ENCODE measurements around the gene SEC31A.
"Not testable (repeated sequence)": the region's sequence is repeated elsewhere in the genome, so short reads cannot be mapped to it uniquely, and the experiment has no call there.

The SEC31A gene, protein sequence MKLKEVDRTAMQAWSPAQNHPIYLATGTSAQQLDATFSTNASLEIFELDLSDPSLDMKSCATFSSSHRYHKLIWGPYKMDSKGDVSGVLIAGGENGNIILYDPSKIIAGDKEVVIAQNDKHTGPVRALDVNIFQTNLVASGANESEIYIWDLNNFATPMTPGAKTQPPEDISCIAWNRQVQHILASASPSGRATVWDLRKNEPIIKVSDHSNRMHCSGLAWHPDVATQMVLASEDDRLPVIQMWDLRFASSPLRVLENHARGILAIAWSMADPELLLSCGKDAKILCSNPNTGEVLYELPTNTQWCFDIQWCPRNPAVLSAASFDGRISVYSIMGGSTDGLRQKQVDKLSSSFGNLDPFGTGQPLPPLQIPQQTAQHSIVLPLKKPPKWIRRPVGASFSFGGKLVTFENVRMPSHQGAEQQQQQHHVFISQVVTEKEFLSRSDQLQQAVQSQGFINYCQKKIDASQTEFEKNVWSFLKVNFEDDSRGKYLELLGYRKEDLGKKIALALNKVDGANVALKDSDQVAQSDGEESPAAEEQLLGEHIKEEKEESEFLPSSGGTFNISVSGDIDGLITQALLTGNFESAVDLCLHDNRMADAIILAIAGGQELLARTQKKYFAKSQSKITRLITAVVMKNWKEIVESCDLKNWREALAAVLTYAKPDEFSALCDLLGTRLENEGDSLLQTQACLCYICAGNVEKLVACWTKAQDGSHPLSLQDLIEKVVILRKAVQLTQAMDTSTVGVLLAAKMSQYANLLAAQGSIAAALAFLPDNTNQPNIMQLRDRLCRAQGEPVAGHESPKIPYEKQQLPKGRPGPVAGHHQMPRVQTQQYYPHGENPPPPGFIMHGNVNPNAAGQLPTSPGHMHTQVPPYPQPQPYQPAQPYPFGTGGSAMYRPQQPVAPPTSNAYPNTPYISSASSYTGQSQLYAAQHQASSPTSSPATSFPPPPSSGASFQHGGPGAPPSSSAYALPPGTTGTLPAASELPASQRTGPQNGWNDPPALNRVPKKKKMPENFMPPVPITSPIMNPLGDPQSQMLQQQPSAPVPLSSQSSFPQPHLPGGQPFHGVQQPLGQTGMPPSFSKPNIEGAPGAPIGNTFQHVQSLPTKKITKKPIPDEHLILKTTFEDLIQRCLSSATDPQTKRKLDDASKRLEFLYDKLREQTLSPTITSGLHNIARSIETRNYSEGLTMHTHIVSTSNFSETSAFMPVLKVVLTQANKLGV
- 144 to 152 reads per million in 2 donors for total RNA-seq

DNA sequence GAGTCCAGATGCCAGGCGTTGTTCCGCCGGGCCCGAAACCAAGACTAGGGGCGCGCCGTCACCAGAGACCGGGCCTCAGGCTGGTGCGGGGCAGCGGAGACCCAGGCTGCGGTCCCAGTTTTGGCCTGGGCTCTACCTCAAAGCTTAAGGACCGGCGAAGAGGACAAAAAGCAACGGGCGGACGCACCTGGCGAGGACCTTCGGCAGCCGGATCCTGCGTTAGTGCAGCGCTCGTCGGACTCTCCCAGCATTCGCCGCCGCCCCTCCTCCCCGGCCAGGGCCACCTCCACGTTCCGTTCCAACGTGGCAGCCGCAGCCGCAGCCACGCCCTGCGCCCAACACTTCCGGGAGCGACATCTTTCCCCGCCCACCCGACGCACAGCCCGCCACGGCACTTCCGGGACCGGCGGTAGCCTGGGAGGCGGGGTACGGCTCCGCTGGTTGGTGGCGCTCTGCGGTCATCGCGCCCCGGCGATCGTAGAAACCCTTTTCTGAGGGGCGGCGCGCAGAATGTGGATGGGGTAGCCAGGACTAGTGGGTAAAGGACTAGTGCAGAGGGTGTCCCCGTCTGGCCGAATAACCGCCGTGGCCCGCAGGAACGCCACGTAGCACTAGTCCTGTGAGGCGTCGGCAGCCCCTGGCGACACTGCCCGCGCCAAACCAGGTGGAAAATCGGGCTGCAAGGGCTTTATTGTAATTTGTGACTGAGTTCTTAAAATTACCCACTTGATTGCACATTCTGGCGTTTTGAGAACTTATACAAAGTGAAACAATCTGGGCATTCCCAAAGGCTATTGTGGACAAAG is at the start of gene SEC31A:
TSS of gene SEC31A (minus strand) at position 253 of the 806 bp plus-strand sequence. CDS start 9,217 bp downstream, outside the sequence.
- peak; percentile 97 for DNase-seq

DNA sequence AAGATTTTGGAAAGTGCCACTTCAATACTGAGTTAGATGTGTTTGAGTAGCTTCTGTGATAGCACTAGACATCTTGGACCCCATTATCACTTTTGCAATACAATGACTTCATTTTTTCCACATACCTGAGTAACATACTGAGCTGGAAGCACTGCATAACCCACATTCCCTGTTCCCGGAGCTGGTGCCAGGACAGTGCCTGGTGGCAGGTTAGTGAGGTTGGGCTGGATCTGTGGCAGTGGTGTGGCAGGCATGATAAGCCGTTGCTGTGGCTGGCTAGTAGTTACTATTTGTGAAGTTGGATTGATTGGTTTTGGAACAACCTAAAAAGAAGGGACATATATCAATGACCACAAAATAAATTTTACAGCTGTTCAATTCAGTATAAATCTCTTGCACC is 48.5 kb upstream of the SEC31A start:
- DNase-seq = no peak

DNA sequence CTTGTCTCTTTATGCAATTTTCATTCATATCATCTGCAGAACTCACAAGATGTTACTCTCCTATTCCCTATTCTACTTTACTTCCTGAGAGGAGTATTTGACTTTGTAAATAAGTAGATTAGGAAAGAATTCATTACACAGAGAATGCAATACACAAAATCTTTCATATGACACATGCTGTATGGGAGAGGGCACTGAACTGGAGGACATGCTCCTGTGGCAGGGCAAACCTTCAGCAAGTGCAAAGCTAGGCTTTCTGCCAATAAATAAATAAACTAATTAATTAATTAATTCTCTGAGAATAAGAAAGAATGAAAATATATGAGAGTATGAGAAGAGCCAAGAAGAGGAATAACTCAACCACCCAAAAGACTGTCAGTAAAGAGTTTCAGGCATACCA is 43.5 kb upstream of the SEC31A start:
- DNase-seq = no peak

DNA sequence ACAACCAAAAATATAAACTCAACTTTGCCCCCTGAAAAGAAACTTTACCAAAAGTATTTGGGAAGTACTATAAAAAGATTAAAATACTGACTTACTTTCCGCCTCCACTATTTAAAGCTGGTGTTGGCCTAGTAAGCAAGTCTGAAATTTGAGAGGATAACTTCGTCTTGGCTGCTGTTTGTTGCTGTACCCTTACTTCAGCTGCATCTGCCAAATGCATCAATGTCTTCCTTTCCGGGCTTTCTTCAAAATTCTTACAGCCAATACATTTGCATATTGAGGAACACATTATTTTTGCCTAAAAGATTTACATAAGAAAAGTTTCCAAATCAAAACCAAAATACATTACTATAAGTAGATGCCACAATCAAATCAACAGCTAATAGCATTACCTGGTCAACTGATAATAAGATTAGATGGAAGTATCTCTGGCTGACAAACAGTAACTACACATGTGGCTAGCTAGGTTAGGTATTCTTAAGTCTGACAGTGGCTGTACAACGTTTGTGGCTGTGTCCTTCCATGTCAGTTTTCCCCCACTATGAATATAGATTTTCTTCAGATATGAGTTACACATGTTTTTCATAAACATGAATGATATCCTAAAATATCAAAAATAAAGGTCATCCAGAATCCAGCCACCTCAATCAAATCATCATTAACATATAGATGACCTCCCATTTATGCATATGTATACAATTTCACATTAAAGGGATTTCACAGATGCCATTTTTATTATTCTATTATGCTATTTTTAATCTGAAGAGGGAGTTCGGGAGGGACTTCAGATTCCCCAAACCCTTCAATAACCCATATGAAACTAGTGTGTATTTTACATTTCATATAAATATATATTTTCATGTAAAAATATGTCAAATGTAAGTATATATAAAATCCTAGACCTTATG is 40.1 kb upstream of the SEC31A start:
- DNase-seq = no peak

DNA sequence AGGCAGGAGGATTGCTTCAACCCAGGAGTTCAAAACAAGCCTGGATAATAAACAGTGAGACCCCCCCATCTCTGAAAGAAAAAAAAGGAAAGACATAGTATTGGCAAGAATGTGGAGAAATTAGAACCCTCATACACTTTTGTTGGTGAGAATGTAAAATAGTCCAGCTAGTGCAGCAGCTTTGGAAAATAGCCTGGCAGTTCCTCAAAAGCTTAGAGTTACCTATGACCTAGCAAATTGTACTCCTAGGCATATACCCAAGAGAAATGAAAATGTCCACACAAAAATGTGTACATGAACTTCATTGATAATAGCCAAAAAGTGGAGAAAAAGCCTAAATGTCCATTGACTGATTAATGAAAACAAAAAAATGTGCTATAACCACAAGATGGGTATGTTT is 30.8 kb upstream of the SEC31A start:
- no peak for DNase-seq

DNA sequence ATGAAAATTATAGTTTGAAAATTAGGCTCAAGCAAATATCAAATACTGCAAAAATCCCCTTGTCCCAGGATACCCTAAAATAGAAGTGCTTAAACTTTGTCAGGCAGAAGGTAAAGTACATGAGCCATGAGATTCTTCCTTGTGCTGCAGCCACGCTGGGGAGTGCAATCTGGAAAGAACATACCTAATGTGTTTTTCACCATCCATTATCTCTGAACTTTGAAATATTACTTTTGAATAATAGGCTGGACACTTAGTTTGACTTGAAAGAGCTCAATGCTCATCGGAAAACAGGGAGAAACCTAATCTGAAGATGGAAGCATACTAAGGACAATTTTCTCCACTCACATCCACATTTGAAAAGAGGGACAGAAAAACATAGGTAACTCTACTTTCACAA is 28.4 kb upstream of the SEC31A start:
- no peak for DNase-seq

DNA sequence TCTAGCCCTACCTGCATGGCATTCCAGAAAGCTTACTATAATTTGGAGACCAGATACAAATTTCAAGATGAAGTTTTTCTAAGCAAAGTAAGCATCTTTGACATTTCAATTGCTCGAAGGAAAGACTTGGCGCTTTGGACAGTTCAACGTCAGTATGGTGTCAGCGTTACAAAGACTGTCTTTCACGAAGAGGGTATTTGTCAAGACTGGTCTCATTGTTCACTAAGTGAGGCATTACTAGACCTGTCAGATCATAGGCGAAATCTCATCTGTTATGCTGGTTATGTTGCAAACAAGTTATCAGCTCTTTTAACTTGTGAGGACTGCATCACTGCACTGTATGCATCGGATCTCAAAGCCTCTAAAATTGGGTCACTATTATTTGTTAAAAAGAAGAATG is 27.1 kb upstream of the SEC31A start:
- no peak for DNase-seq

DNA sequence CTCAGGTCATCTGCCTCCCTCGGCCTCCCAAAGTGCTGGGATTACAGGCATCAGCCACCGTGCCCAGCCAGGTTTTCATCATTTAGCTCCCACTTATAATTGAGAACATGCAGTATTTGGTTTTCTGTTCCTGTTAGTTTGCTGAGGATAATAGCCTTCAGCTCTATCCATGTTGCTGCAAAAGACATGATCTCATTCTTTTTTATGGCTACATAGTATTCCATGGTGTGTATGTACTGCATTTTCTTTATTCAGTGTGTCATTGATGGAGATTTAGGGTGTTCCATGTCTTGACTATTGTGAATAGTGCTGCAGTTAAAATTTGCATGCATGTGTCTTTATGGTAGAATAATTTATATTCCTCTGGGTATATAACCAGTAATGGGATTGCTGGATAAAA is 23.0 kb upstream of the SEC31A start:
- DNase-seq = not testable (repeated sequence)

DNA sequence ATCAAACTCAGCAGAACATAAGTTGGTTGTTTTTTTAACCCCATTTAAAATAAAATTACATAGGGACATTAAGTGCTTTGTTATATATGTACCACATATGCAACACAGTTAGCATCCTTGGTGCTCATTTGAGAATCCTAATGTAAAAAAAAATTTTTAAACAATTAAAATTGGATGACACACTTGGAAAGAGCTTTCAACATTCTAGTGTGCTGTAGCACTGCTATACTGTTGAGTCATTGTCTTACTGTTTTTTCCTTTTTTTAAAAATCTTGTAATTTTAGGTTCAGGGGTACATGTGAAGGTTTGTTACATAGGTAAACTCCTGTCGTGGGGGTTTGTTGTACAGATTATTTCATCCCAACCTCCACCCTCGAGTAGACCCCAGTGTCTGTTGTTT is 22.4 kb upstream of the SEC31A start:
- DNase-seq = no peak

DNA sequence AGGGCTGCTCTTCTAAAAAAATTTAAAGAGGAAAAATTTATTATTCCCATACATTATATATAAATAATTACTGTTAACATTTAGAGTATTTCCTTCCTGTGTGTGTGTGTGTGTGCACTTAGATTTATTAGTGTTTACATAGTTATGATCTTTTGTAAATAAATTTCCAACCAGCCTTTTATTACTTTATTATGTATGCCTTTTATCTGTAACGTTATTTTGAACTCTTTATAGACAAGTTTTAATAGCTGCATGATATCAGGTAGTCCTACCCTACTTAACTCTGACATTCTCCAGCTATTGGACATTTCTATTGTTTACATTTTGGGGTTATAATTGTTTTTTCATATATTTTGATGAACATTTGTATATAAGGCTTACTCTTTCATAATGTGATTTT is 18.4 kb upstream of the SEC31A start:
- DNase-seq = no peak

DNA sequence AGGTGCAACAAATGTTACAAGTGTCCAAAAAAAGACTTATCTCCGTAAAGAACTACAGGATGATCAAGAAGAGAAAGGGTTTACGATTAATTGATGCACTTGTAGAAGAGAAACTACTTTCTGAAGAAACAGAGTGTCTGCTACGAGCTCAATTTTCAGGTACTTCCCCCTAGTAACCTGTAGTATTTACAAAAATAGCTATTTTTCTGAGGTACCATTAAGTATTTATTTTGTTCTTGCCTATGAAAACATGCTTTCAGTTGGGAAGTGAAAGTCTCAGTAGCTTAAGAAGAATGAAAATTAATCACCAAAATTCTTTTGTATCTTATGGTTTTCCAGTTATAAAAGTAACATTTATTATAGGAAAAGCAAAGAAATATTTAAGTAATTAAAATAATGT is 15.5 kb upstream of the SEC31A start:
- no peak for DNase-seq

DNA sequence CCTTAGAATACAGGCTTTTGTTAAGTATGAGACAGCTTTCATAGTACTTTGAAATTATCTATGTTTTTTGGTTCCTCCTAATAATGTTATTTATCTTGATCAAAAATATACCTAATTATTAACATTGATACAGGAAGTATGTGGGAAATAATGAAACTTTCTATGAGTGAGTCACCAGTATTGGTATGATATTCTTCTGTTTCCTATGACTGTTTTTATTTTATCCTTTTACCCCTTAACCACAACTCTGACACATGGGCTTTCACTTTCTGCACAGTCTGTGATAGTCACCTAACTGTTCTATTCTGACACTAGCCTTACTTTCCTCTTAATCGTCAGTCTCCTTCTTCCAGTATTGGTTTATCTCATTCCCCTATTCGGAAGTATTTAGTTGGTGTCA is 14.3 kb upstream of the SEC31A start:
- no peak for DNase-seq

DNA sequence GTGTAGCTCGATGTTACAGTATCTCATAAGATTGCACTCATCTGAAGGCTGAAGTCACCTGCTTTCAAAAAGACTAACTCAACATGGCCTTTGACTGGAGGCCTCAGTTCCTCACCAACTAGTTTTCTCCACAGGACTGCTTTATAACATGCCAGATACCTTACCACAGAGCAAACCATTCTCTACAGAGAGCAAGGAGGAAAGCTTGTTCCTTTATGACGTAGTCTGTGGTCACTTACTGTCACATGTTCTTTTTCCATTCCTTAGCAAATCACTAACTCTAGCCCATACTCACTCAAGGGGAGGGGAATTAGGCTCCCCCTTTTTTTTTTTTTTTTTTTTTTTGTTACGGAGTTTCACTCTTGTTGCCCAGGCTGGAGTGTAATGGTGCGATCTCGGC is 12.8 kb upstream of the SEC31A start:
- no peak for DNase-seq

DNA sequence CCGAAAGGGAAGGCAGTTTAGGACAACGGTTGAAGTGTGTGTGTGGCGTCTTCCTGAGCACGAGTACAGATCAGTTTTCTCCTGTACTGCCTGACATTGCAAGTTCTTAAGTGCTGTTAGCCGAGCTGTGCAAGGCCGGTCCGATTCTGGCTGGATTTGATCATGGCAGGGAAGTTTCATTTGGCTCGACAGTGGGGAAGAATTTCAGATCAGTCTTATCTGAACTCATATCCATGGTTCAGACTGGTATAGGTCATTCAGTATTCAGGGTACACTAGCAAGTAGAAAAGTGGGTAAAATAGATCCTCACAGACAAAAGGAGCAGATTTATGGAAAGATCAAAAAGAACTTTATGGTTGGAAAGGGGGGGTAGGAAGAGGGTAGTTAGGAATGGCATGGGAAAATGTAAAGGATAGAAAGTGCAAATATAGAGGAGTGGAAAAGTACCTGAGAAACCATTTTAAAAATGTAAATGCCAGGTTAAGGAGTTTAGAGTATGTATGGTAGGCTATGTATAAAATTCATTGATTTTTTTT is 10.3 kb upstream of the SEC31A start:
- DNase-seq = no peak

DNA sequence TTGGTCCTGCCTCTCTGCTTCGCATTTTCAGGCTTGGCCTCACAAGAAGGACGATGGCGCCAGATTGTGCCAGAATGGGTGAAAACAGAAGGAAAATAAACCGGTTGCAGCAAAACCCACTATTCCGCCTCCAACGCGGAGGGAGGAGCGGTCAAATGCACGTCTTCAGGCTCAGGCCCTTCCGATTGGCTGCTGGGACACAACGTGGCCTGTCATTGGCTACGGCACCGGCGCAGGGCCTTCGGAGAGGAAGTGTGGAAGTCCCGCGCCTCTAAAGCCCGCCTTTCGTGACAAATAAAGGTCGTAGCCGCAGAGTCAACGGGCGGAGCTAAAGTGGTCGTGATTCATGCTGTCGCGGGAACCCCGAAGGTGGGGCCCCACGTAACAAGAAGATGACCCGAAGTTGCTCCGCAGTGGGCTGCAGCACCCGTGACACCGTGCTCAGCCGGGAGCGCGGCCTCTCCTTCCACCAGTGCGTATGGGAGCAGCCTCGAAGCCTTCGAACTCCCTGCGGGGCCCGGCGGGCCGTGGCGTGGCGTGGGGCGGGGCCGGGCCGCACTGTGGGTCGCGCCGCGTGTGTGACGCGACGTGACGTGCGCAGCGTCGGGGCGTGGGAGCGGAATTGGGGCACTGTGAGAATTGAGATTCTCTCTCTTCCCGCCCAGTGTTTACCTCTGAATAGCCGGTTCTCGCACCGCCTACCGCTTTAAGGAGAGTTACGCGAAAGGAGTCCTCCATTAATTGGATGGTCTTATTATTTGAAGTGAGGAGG is 9.6 kb upstream of the SEC31A start, which contains the start of gene THAP9:
TSS of gene THAP9 (plus strand) at position 325 of the 772 bp plus-strand sequence. CDS start at position 393, 68 bp downstream.
- DNase-seq = peak; percentile 91

DNA sequence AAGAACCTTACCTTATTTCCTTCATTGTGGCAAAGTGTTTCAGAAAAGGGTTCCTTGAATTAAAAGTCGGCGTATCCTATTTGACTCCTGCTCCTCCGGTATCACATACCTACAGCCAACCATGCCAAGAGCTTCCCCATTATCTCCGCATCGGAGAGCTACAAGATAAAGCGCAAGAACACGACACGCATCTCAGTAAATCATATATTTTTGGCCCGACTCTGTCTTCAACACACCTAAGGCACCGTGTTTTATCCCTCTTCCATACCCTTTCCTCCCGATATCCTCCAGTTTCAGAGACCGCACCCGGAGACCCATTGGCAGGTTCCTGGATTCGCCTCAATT is 9.1 kb upstream of the SEC31A start:
- no peak for DNase-seq

DNA sequence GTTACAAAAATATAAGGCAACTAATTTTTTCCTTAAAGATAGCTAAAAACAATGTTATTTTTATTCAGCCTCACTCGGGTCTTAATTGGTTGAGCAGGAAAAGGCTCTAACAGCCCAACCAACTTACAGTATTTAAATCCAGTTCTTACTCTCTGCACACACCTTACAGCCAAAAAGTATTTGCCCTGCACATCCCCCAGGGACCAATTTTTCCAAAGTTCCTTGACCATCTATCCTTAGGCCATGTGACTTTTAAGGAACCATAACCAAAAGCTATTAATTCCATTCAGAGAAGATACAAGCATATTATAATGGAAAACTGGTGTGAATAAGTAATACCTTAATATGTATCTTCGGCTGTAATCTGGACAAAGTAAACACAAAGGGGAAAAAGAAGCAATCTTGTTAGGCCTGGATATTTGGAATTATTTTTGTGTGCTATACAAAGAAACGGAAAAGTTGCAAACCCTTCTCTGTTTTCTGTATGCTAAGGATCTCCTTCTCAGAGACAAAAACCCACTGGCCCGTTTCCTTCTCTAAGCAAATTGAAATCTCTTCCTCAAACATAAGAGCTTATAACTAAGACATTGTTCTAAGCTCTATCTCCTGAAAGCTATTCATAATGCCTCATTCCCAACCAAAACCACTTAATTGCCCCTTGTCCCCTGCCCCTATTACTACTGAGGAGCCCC is 8.6 kb upstream of the SEC31A start:
- no peak for DNase-seq

DNA sequence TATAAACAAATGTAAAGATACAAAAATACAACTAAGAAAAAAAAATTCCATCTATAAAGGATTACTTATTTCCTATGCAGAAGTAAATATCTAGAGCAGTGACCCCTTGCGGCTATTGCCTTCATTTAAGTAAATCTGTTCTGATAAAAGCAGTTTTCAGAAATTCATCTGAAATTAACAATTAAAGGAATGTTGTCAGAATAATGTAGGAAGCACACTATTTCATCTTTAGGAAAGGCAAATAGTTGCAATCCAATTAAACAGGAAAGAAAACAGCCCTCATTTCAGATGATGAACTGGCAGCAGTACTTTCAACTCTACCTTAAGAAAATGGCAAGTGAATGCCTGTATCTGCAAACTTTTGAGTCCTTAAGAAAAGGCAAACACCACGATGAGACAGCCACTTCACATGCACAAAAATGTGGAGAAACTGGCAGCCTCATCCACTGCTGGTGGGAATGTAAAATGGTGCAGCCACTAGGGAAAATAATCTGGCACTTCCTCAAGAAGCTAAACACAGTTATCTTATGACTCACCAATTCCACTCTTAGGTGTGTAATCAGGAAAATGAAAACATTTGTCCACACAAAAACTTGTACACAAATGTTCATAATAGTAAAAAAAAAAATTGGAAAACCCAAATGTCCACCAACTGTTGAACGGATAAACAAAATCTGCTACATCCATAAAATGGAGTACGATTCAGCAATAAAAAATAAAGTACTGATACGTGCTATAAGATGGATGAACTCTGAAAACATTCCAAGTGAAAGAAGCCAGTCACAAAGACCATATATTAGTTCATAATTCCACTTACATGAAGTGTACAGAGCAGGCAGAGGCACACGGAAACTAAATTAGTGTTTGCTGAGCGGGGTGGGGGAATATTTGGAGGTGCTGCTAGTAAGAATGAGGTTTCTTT is 7.6 kb upstream of the SEC31A start:
- DNase-seq = no peak

All from activated gamma-delta T cell (primary cell).